PFSK-1 (cell line): Measurements from ENCODE around the gene IGSF23.

Experiments used
- FOXP2 ChIP-seq: optimal IDR thresholded peaks from 2 replicates; pipeline ENCODE3; 2011; ENCODE audit warnings: borderline replicate concordance, control low read depth, inconsistent platforms; ENCODE audit not compliant: insufficient read depth; ENCODE audit errors: extremely low read length, extremely low read depth
- POLR2AphosphoS5 ChIP-seq: IDR thresholded peaks from 2 replicates; pipeline ENCODE4 v1.6.1; 2012; ENCODE audit warnings: low read depth, mild to moderate bottlenecking, control low read depth, low read length, moderate library complexity
- REST ChIP-seq, 2 experiments: IDR thresholded peaks; 2 replicates each; pipeline versions ENCODE4 v1.6.1 to v1.8.0; 2011 to 2012; ENCODE audit warnings: low read depth in 2 of 2, low read length in 2 of 2, control low read depth in 1 of 2, inconsistent platforms in 1 of 2, mild to moderate bottlenecking in 1 of 2, moderate library complexity in 1 of 2; ENCODE audit not compliant: insufficient read depth in 1 of 2
- SIN3A ChIP-seq: IDR thresholded peaks from 2 replicates; pipeline ENCODE4 v1.6.1; 2012; ENCODE audit warnings: mild to moderate bottlenecking, low read length, moderate library complexity, borderline replicate concordance; ENCODE audit not compliant: insufficient read depth
- TAF1 ChIP-seq: IDR thresholded peaks from 2 replicates; pipeline ENCODE4 v1.6.1; 2012; ENCODE audit warnings: low read length, control low read depth, borderline replicate concordance; ENCODE audit not compliant: insufficient read depth

IGSF23 gene

GRCh38 chr19:44683434-44684210 lies 70.3 kb downstream of the IGSF23 start:
- TF ChIP-seq REST (IDR thresholded peaks at IDR 0.05; ENCODE audit: insufficient read depth in 1 of 2, low read depth in 2 of 2, low read length in 2 of 2): no peak
- no peak for TF ChIP-seq FOXP2
- no peak for TF ChIP-seq SIN3A
- TF ChIP-seq TAF1: no peak
- TF ChIP-seq POLR2AphosphoS5: no peak

GRCh38 chr19:44684892-44685863 lies 71.8 kb downstream of the IGSF23 start:
- TF ChIP-seq POLR2AphosphoS5: no peak
- TF ChIP-seq TAF1: no peak
- no peak for TF ChIP-seq SIN3A
- TF ChIP-seq FOXP2: no peak
- no peak; a peak in 1 of 4 replicates for TF ChIP-seq REST (IDR thresholded peaks at IDR 0.05; ENCODE audit: insufficient read depth in 1 of 2, low read depth in 2 of 2, low read length in 2 of 2)

- no peak for TF ChIP-seq TAF1
- TF ChIP-seq POLR2AphosphoS5: no peak
- TF ChIP-seq SIN3A: no peak
- no peak for TF ChIP-seq FOXP2
- no peak for TF ChIP-seq REST (IDR thresholded peaks at IDR 0.05; ENCODE audit: insufficient read depth in 1 of 2, low read depth in 2 of 2, low read length in 2 of 2)
Observed at GRCh38 chr19:44685877-44686276, 72.5 kb downstream of the IGSF23 start.
